DND-41 (cell line): ENCODE measurements around the gene ADCY7.

Experiments
- EZH2 ChIP-seq: IDR thresholded peaks from 3 replicates; pipeline ENCODE4 v1.6.1; 2012; ENCODE audit warnings: borderline replicate concordance, low read depth, mild to moderate bottlenecking, moderate library complexity, low read length, inconsistent platforms; ENCODE audit not compliant: severe bottlenecking
- TF ChIP-seq, protein P1 (sequence below): IDR thresholded peaks from 2 replicates; pipeline ENCODE4 v1.5.1; 2012; ENCODE audit warnings: borderline replicate concordance, low read length, moderate library complexity, mild to moderate bottlenecking; ENCODE audit not compliant: poor library complexity, severe bottlenecking; ENCODE audit errors: extremely low read depth

DNA sequence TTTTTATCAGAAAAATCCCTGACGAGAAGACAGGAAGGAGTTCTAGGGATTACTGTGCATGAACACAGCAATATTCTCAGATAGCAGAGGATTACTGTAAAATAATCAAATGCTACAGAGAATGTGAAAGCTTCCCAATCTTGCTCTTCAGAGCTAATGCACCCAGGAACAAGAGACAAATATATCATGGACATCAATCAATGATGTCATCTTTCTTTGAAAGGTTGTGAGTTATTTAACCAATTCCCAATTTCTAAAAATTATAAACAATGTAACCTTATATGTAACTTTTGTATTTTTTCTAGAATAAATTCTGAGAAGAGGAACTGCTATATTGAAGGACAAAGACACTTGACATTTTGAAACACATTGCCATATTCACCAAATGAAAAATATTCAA lies 56.0 kb downstream of the ADCY7 start:
- TF ChIP-seq, protein P1, sequence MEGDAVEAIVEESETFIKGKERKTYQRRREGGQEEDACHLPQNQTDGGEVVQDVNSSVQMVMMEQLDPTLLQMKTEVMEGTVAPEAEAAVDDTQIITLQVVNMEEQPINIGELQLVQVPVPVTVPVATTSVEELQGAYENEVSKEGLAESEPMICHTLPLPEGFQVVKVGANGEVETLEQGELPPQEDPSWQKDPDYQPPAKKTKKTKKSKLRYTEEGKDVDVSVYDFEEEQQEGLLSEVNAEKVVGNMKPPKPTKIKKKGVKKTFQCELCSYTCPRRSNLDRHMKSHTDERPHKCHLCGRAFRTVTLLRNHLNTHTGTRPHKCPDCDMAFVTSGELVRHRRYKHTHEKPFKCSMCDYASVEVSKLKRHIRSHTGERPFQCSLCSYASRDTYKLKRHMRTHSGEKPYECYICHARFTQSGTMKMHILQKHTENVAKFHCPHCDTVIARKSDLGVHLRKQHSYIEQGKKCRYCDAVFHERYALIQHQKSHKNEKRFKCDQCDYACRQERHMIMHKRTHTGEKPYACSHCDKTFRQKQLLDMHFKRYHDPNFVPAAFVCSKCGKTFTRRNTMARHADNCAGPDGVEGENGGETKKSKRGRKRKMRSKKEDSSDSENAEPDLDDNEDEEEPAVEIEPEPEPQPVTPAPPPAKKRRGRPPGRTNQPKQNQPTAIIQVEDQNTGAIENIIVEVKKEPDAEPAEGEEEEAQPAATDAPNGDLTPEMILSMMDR: no peak
- TF ChIP-seq EZH2: no peak
